ENCODE data around the gene SEMA6B.

GRCh38 chr19:4495471-4495870, 64.0 kb downstream of the SEMA6B start:
- TF ChIP-seq CTCF (IDR thresholded peaks at IDR 0.05) (no peak), EZH2 (IDR thresholded peaks at IDR 0.05; ENCODE audit: borderline replicate concordance, insufficient read depth, low read depth, low read length, poor library complexity, severe bottlenecking) (no peak)

Data from B cell (primary cell).